GM23338 (cell line): Measurements from ENCODE around the gene RXFP1. TPM values are rescaled to one million over a fixed set of nuclear protein-coding genes. Genes with fewer than 3 reads are reported as not detected.

Source experiments
- ATAC-seq: fragments of 200-7000 bp; cut with Tn5 transposase; 3 replicates; pipeline ENCODE4 v1.9.1; 2020
- DNase-seq: peaks from one replicate; pipeline ENCODE4 v3.0.0-alpha.2; 2015; ENCODE audit warnings: low spot score
- H2AFZ ChIP-seq: fragments of 200-600 bp; sonication (generic); 2 replicates; pipeline ENCODE4 v1.8.0; 2016; ENCODE audit warnings: antibody characterized with exemption, mild to moderate bottlenecking, moderate library complexity
- H3F3A ChIP-seq: fragments of 200-600 bp; sonication (generic); replicated peaks from 2 replicates; pipeline ENCODE4 v1.8.0; 2017; ENCODE audit warnings: antibody characterized with exemption, mixed run types, low read depth
- H3K27ac ChIP-seq: fragments of 200-600 bp; sonication (generic); 2 replicates; pipeline ENCODE4 v1.6.1; 2016; ENCODE audit warnings: low read depth
- H3K27me3 ChIP-seq: fragments of 200-600 bp; sonication (generic); 2 replicates; pipeline ENCODE4 v1.8.0; 2016; ENCODE audit warnings: mild to moderate bottlenecking, mixed run types, moderate library complexity; ENCODE audit not compliant: insufficient read depth
- H3K36me3 ChIP-seq: fragments of 200-600 bp; sonication (generic); 2 replicates; pipeline ENCODE4 v1.8.0; 2016; ENCODE audit warnings: mild to moderate bottlenecking; ENCODE audit not compliant: insufficient read depth
- H3K4me1 ChIP-seq: fragments of 200-600 bp; sonication (generic); 2 replicates; pipeline ENCODE4 v1.8.0; 2016; ENCODE audit warnings: mild to moderate bottlenecking, moderate library complexity; ENCODE audit not compliant: insufficient read depth
- H3K4me2 ChIP-seq: fragments of 200-600 bp; sonication (generic); 2 replicates; pipeline ENCODE4 v1.7.1; 2017; ENCODE audit warnings: mixed run types
- H3K4me3 ChIP-seq: fragments of 200-600 bp; sonication (generic); 2 replicates; pipeline ENCODE4 v1.6.1; 2016; ENCODE audit warnings: mixed run types
- H3K79me2 ChIP-seq: fragments of 200-600 bp; sonication (generic); replicated peaks from 2 replicates; pipeline ENCODE4 v1.8.0; 2017; ENCODE audit warnings: mild to moderate bottlenecking; ENCODE audit not compliant: insufficient read depth
- H3K9me2 ChIP-seq: fragments of 200-600 bp; sonication (generic); 2 replicates; pipeline ENCODE4 v1.8.0; 2017; ENCODE audit not compliant: insufficient read depth
- H4K20me1 ChIP-seq: fragments of 200-600 bp; sonication (generic); replicated peaks from 2 replicates; pipeline ENCODE4 v1.8.0; 2017; ENCODE audit warnings: mild to moderate bottlenecking; ENCODE audit not compliant: insufficient read depth
- H3K27ac Mint-ChIP-seq: 2 replicates; pipeline ENCODE4 v1.8.0; 2020; ENCODE audit warnings: inconsistent platforms, mild to moderate bottlenecking, moderate library complexity, mixed read lengths
- H3K27me3 Mint-ChIP-seq: 3 replicates; pipeline ENCODE4 v1.8.0; 2022; ENCODE audit warnings: low read depth, mild to moderate bottlenecking, moderate library complexity, mixed read lengths, inconsistent platforms; ENCODE audit not compliant: insufficient read depth, poor library complexity
- H3K36me3 Mint-ChIP-seq: 3 replicates; pipeline ENCODE4 v1.8.0; 2021; ENCODE audit warnings: low read depth, mild to moderate bottlenecking, inconsistent platforms, moderate library complexity, mixed read lengths
- H3K4me1 Mint-ChIP-seq: 3 replicates; pipeline ENCODE4 v1.8.0; 2020; ENCODE audit warnings: mild to moderate bottlenecking, inconsistent platforms, mixed read lengths
- H3K4me3 Mint-ChIP-seq: 3 replicates; pipeline ENCODE4 v1.8.0; 2021; ENCODE audit warnings: moderate library complexity, mild to moderate bottlenecking, inconsistent platforms, mixed read lengths
- H3K9me3 Mint-ChIP-seq: 3 replicates; pipeline ENCODE4 v1.8.0; 2020; ENCODE audit warnings: moderate library complexity, mild to moderate bottlenecking, inconsistent platforms, mixed read lengths
- CREB1 ChIP-seq: fragments of 250-450 bp; sonication (Bioruptor Pico); IDR thresholded peaks from 2 replicates; pipeline ENCODE4 v1.5.0; 2020; ENCODE audit warnings: low read depth, mild to moderate bottlenecking, moderate library complexity
- EZH2phosphoT487 ChIP-seq: fragments of 200-600 bp; sonication (generic); IDR thresholded peaks from one replicate; pipeline ENCODE4 v1.8.1; 2018; ENCODE audit warnings: antibody characterized with exemption; ENCODE audit not compliant: unreplicated experiment
- JUNB ChIP-seq: IDR thresholded peaks from one replicate; pipeline ENCODE4 v1.6.1; 2016; ENCODE audit warnings: antibody characterized with exemption; ENCODE audit not compliant: unreplicated experiment
- NANOG ChIP-seq: IDR thresholded peaks from 2 replicates; pipeline ENCODE4 v1.6.1; 2016; ENCODE audit warnings: antibody characterized with exemption, borderline replicate concordance
- POLR2AphosphoS5 ChIP-seq: IDR thresholded peaks from 2 replicates; pipeline ENCODE4 v1.6.1; 2016; ENCODE audit warnings: antibody characterized with exemption, low read depth
- ZNF114 ChIP-seq: fragments of 250-450 bp; sonication (Bioruptor Pico); IDR thresholded peaks from 2 replicates; pipeline ENCODE4 v1.5.0; 2020; ENCODE audit warnings: mild to moderate bottlenecking, moderate library complexity
- ZNF331 ChIP-seq: fragments of 250-450 bp; sonication (Bioruptor Pico); IDR thresholded peaks from 2 replicates; pipeline ENCODE4 v1.5.0; 2020; ENCODE audit warnings: low read depth, mild to moderate bottlenecking, moderate library complexity
- ZNF462 ChIP-seq: fragments of 250-450 bp; sonication (Bioruptor Pico); IDR thresholded peaks from 2 replicates; pipeline ENCODE4 v1.5.0; 2020; ENCODE audit warnings: mild to moderate bottlenecking, moderate library complexity
- polyA plus RNA-seq: library from polyadenylated mRNA; unstranded; fragments of >200 nt; fragmentation: Nextera tagmentation; extraction: Ambion mirVana; gene quantifications from 2 replicates; pipeline ENCODE4 v1.2.1, GENCODE V29; 2016
- total RNA-seq: library from RNA; depleted of rRNA; stranded (reverse); fragments of >200 nt; shearing (Covaris generic); gene quantifications from 2 replicates; pipeline ENCODE4 v1.2.3, GENCODE V29; 2014
- TF ChIP-seq, protein P1 (sequence below): IDR thresholded peaks from one replicate; pipeline ENCODE4 v1.6.1; 2018; ENCODE audit warnings: antibody characterized with exemption; ENCODE audit not compliant: unreplicated experiment

RXFP1 gene
- total and polyA plus RNA-seq, 2 experiments from 2014 or later, result 0.63 TPM; not detected in 1

- TF ChIP-seq ZNF462 (CRISPR knock-in tag) (no peak), JUNB (no peak)
These were observed 157.1 kb downstream of the RXFP1 start (continued) for GRCh38 chr4:158678767-158679166.

DNA sequence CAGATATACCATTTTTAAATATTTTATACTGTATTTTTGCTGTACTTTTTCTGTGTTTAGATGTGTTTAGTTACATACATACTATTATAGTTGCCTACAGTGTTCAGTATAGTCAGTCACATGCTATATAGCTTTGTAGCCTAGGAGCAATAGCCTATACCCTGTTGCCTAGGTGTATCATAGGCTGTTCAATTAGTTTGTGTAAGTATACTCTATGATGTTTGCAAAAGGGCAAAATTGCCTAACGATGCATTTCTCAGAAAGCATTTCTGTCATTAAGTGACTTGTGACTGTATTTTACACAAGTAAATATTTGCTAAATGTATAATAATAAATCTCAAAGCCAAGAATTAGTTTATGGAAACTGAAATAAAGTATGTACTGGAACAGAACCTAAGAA is 159.9 kb downstream of the RXFP1 start:
- Mint-ChIP-seq H3K4me3 (no peak overlapping the region), H3K9me3 (no peaks in the 10 kb centered on the region), H3K27me3 (no peaks in the 10 kb centered on the region), H3K36me3 (no peaks in the 10 kb centered on the region), H3K27ac (no peak overlapping the region), H3K4me1 (peaks cover 10% of the 10 kb centered on the region; the same call in 2 of the 3 replicates)
- H2AFZ ChIP-seq, result no peak overlapping the region
- H3K79me2 ChIP-seq, result no peaks in the 10 kb centered on the region
- no peaks in the 10 kb centered on the region for H3F3A ChIP-seq
- H3K4me1 ChIP-seq, result peaks cover 6% of the 10 kb centered on the region; the same call in 1 of the 2 replicates
- H3K4me2 ChIP-seq, result no peak overlapping the region
- no peak overlapping the region for H3K27ac ChIP-seq
- H3K36me3 ChIP-seq, result no peaks in the 10 kb centered on the region
- DNase-seq (no peak), ATAC-seq (no peak)
- no peak overlapping the region for H3K4me3 ChIP-seq
- H4K20me1 ChIP-seq, result no peaks in the 10 kb centered on the region
- H3K9me2 ChIP-seq, result no peaks in the 10 kb centered on the region
- no peaks in the 10 kb centered on the region for H3K27me3 ChIP-seq
- TF ChIP-seq JUNB (no peak), POLR2AphosphoS5 (no peak), EZH2phosphoT487 (no peak), ZNF331 (CRISPR knock-in tag) (no peak), ZNF114 (CRISPR knock-in tag) (no peak), CREB1 (no peak), NANOG (no peak)
- TF ChIP-seq, protein P1, sequence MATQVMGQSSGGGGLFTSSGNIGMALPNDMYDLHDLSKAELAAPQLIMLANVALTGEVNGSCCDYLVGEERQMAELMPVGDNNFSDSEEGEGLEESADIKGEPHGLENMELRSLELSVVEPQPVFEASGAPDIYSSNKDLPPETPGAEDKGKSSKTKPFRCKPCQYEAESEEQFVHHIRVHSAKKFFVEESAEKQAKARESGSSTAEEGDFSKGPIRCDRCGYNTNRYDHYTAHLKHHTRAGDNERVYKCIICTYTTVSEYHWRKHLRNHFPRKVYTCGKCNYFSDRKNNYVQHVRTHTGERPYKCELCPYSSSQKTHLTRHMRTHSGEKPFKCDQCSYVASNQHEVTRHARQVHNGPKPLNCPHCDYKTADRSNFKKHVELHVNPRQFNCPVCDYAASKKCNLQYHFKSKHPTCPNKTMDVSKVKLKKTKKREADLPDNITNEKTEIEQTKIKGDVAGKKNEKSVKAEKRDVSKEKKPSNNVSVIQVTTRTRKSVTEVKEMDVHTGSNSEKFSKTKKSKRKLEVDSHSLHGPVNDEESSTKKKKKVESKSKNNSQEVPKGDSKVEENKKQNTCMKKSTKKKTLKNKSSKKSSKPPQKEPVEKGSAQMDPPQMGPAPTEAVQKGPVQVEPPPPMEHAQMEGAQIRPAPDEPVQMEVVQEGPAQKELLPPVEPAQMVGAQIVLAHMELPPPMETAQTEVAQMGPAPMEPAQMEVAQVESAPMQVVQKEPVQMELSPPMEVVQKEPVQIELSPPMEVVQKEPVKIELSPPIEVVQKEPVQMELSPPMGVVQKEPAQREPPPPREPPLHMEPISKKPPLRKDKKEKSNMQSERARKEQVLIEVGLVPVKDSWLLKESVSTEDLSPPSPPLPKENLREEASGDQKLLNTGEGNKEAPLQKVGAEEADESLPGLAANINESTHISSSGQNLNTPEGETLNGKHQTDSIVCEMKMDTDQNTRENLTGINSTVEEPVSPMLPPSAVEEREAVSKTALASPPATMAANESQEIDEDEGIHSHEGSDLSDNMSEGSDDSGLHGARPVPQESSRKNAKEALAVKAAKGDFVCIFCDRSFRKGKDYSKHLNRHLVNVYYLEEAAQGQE, result no peak
